CD8-positive, alpha-beta memory T cell (primary cell): Measurements from ENCODE around the gene MYBPHL. TPM values are rescaled to one million over a fixed set of nuclear protein-coding genes. Genes with fewer than 3 reads are reported as not detected.
A peak's percentile ranks its signal among the peaks of the same experiment; 100 is the strongest.

Experiments
- CTCF ChIA-PET: fragments of 350-600 bp; sonication (Branson Sonifier 250); formaldehyde crosslinking; loops from one replicate; lab custom pipeline; 2021; ENCODE audit warnings: antibody characterized with exemption; lab: Charles Lee
- POLR2A ChIA-PET: fragments of 350-600 bp; sonication (Branson Sonifier 250); formaldehyde crosslinking; loops from one replicate; lab custom pipeline; 2021; ENCODE audit warnings: antibody characterized with exemption; lab: Charles Lee
- DNase-seq, 5 donors: peaks; one replicate each; pipeline versions ENCODE4 v3.0.0 to v3.0.0-alpha.2; 2020 to 2022; ENCODE audit warnings: mixed read lengths in 1 of 5
- H3K27ac ChIP-seq: one replicate; pipeline ENCODE4 v1.7.0; 2013; ENCODE audit warnings: low read depth, mild to moderate bottlenecking, low read length, moderate library complexity
- H3K27me3 ChIP-seq: 2 replicates; pipeline ENCODE4 v1.7.0; 2013; ENCODE audit warnings: low read length, mild to moderate bottlenecking; ENCODE audit not compliant: insufficient read depth, poor library complexity, severe bottlenecking
- H3K36me3 ChIP-seq: 2 replicates; pipeline ENCODE4 v1.7.0; 2013; ENCODE audit warnings: mild to moderate bottlenecking, low read length, moderate library complexity; ENCODE audit not compliant: insufficient read depth
- H3K4me1 ChIP-seq: 2 replicates; pipeline ENCODE4 v1.7.0; 2013; ENCODE audit warnings: mild to moderate bottlenecking, low read length, moderate library complexity; ENCODE audit not compliant: insufficient read depth
- H3K4me3 ChIP-seq: 2 replicates; pipeline ENCODE4 v1.7.0; 2013; ENCODE audit warnings: mild to moderate bottlenecking, low read length
- H3K9me3 ChIP-seq: 2 replicates; pipeline ENCODE4 v1.7.0; 2013; ENCODE audit warnings: mild to moderate bottlenecking, low read length
- H3K27ac Mint-ChIP-seq, 8 donors: one replicate each; pipeline ENCODE4 v1.8.0; 2020 to 2021; ENCODE audit warnings: mixed read lengths in 8 of 8, mild to moderate bottlenecking in 6 of 8, inconsistent platforms in 3 of 8, moderate library complexity in 3 of 8
- H3K27me3 Mint-ChIP-seq, 2 donors: one replicate each; pipeline ENCODE4 v1.8.0; 2020 to 2021; ENCODE audit warnings: mixed read lengths in 2 of 2, mild to moderate bottlenecking in 1 of 2, moderate library complexity in 1 of 2
- H3K36me3 Mint-ChIP-seq, 3 donors: one replicate each; pipeline ENCODE4 v1.8.0; 2020 to 2021; ENCODE audit warnings: mixed read lengths in 3 of 3, inconsistent platforms in 1 of 3, mild to moderate bottlenecking in 1 of 3
- H3K4me1 Mint-ChIP-seq, 3 donors: one replicate each; pipeline ENCODE4 v1.8.0; 2020 to 2021; ENCODE audit warnings: mixed read lengths in 3 of 3, inconsistent platforms in 1 of 3, mild to moderate bottlenecking in 1 of 3
- H3K4me3 Mint-ChIP-seq, 7 donors: one replicate each; pipeline ENCODE4 v1.8.0; 2020 to 2021; ENCODE audit warnings: mixed read lengths in 7 of 7, mild to moderate bottlenecking in 6 of 7, moderate library complexity in 4 of 7, inconsistent platforms in 2 of 7
- H3K9me3 Mint-ChIP-seq, 5 donors: one replicate each; pipeline ENCODE4 v1.8.0; 2020 to 2022; ENCODE audit warnings: mixed read lengths in 5 of 5, mild to moderate bottlenecking in 3 of 5, moderate library complexity in 2 of 5, inconsistent platforms in 1 of 5
- polyA plus RNA-seq: library from polyadenylated mRNA; unstranded; fragments of 300-500 nt; fragmentation: Illumina TruSeq; gene quantifications from one replicate; pipeline ENCODE4 v1.2.3, GENCODE V29; 2021
- total RNA-seq, 2 experiments: library from RNA; stranded (reverse); gene quantifications; one replicate each; pipeline ENCODE4 v1.2.3, GENCODE V29; 2021

MYBPHL gene
- total and polyA plus RNA-seq, 3 experiments from 2014 or later: not detected

DNA sequence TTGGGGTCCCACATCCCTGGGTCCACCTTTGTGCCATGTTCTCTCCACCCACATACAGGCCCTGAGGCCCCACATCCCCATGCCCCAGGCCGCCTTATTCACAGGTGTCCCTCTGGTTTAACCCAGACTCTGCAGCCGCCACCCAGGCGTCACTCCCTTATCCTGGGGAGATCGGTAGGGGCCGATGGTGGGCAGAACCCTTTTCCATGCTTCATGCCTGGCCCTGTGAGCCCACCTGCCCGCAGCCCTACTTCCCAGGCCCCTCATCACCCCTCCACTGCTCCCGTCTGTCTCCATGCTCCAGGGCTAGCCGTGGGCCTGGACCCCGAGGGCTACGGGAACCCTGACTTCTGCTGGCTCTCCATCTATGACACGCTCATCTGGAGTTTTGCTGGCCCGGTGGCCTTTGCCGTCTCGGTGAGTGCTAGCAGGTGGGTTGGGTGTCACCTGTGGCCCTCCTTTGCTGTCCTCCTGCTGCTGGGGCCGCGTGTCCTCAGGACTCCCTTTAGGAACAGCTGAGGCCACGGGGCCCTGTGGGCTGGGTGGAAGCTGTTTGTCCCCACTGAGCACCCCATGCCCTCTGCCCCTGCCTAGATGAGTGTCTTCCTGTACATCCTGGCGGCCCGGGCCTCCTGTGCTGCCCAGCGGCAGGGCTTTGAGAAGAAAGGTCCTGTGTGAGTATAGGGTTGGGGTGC lies 36.0 kb downstream of the MYBPHL start:
- H3K4me1 Mint-ChIP-seq: no peaks in the 10 kb centered on the region
- DNase-seq: no peak
- H3K27ac ChIP-seq: no peak overlapping the region
- no peaks in the 10 kb centered on the region for H3K36me3 ChIP-seq
- CTCF ChIA-PET: no interaction called here
- H3K27ac Mint-ChIP-seq: peak overlapping the region in 1 of 8 donors; percentile 76
- H3K4me3 ChIP-seq: no peak overlapping the region
- peaks cover 0 to 2% (median 2%) of the 10 kb centered on the region in 3 donors for H3K36me3 Mint-ChIP-seq
- no peak overlapping the region for H3K4me3 Mint-ChIP-seq
- no peaks in the 10 kb centered on the region for H3K9me3 ChIP-seq
- H3K27me3 Mint-ChIP-seq: peaks cover 0 to 4% of the 10 kb centered on the region in 2 donors
- H3K27me3 ChIP-seq: no peaks in the 10 kb centered on the region
- POLR2A ChIA-PET: no interaction called here
- H3K4me1 ChIP-seq: no peaks in the 10 kb centered on the region
- H3K9me3 Mint-ChIP-seq: no peaks in the 10 kb centered on the region

GRCh38 chr1:109269981-109270622 lies 36.7 kb downstream of the MYBPHL start:
- H3K4me1 Mint-ChIP-seq: no peaks in the 10 kb centered on the region

GRCh38 chr1:109269212-109269980 lies 37.4 kb downstream of the MYBPHL start:
- no peak overlapping the region for H3K4me3 Mint-ChIP-seq
- no peaks in the 10 kb centered on the region for H3K9me3 ChIP-seq
- H3K27me3 Mint-ChIP-seq: peaks cover 0 to 4% of the 10 kb centered on the region in 2 donors
- H3K36me3 Mint-ChIP-seq: peaks cover 0 to 2% (median 2%) of the 10 kb centered on the region in 3 donors
- no peak overlapping the region for H3K27ac ChIP-seq
- no peaks in the 10 kb centered on the region for H3K27me3 ChIP-seq
- no peak overlapping the region for H3K27ac Mint-ChIP-seq
- no peak overlapping the region for H3K4me3 ChIP-seq
- no peaks in the 10 kb centered on the region for H3K4me1 Mint-ChIP-seq
- H3K36me3 ChIP-seq: no peaks in the 10 kb centered on the region
- DNase-seq: no peak
- H3K4me1 ChIP-seq: no peaks in the 10 kb centered on the region
- CTCF ChIA-PET: interaction anchor here (1.6 kb wide), 1 partner anchor 263 kb away, joined by 5 read pairs; no protein-coding TSS in a partner anchor
- POLR2A ChIA-PET: no interaction called here
- no peaks in the 10 kb centered on the region for H3K9me3 Mint-ChIP-seq

More at GRCh38 chr1:109269981-109270622, 36.7 kb downstream of the MYBPHL start:
- no peaks in the 10 kb centered on the region for H3K4me1 ChIP-seq
- Mint-ChIP-seq H3K27me3 (peaks cover 0 to 4% of the 10 kb centered on the region in 2 donors), H3K27ac (peak overlapping the region in 1 of 8 donors; percentile 82), H3K4me3 (no peak overlapping the region), H3K36me3 (peaks cover 0 to 2% (median 2%) of the 10 kb centered on the region in 3 donors), H3K9me3 (no peaks in the 10 kb centered on the region)
- no peaks in the 10 kb centered on the region for H3K36me3 ChIP-seq
- DNase-seq: no peak
- no peak overlapping the region for H3K27ac ChIP-seq
- H3K9me3 ChIP-seq: no peaks in the 10 kb centered on the region
- CTCF ChIA-PET: interaction anchor here (1.6 kb wide), 1 partner anchor 262 kb away, joined by 5 read pairs; no protein-coding TSS in a partner anchor
- no peaks in the 10 kb centered on the region for H3K27me3 ChIP-seq
- POLR2A ChIA-PET: no interaction called here
- no peak overlapping the region for H3K4me3 ChIP-seq

DNA sequence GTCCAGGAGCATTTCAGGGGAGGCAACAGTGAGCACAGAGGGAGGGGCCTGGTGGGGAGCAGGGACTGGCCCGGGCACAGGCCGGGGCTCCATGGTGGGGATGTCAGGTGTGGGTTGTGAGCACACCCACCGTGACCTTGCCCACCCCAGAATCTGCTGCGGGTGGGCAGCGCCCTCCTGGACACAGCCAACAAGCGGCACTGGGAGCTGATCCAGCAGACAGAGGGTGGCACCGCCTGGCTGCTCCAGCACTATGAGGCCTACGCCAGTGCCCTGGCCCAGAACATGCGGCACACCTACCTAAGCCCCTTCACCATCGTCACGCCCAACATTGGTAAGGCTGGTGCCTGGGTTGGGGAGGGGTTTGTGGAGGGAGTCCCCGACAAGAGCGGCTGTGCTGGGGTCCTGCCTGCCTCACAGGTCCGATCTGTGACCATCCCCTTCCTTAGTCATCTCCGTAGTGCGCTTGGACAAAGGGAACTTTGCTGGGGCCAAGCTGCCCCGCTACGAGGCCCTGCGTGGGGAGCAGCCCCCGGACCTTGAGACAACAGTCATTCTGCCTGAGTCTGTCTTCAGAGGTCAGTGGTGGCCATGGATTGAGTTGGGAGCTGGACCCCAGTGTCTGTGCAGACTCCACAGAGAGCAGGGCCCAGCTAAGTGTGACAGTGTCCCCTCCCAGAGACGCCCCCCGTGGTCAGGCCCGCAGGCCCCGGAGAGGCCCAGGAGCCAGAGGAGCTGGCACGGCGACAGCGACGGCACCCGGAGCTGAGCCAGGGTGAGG lies 38.2 kb downstream of the MYBPHL start:
- H3K36me3 Mint-ChIP-seq: peaks cover 0 to 2% (median 2%) of the 10 kb centered on the region in 3 donors
- Histone ChIP-seq H3K4me3 (no peak overlapping the region), H3K9me3 (no peaks in the 10 kb centered on the region), H3K4me1 (no peaks in the 10 kb centered on the region), H3K27ac (no peak overlapping the region), H3K27me3 (no peaks in the 10 kb centered on the region), H3K36me3 (no peaks in the 10 kb centered on the region)
- ChIA-PET POLR2A (no interaction called here), CTCF (interaction anchor here (1.6 kb wide), 1 partner anchor 264 kb away, joined by 5 read pairs; no protein-coding TSS in a partner anchor)
- DNase-seq: no peak
- peaks cover 0 to 1% (median 0%) of the 10 kb centered on the region in 3 donors for H3K4me1 Mint-ChIP-seq
- no peaks in the 10 kb centered on the region for H3K9me3 Mint-ChIP-seq
- no peak overlapping the region for H3K27ac Mint-ChIP-seq
- H3K4me3 Mint-ChIP-seq: no peak overlapping the region
- peaks cover 0 to 4% of the 10 kb centered on the region in 2 donors for H3K27me3 Mint-ChIP-seq

DNA sequence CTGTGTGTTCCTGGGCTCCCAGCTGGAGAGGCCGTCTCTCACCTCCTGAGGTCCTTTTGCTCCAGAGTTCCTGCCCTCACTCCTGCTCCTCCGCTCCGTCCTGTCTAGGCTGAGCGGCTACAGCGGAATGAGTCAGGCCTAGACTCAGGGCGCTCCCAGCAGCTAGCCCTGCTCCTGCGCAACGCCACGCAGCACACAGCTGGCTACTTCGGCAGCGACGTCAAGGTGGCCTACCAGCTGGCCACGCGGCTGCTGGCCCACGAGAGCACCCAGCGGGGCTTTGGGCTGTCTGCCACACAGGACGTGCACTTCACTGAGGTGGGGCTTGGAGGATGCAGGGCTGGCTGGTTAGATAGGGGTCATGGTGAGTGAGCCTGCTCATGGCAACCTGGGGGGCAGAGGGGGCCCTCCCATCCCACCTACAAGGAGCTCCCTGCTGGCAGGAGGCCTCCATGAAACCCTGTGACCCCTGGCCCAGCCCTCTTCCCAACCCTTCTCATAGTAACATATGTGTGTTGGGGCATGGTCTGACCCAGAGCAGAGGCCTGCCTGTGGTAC lies 39.0 kb downstream of the MYBPHL start:
- Mint-ChIP-seq H3K4me3 (no peak overlapping the region), H3K27me3 (peaks cover 0 to 4% of the 10 kb centered on the region in 2 donors), H3K4me1 (peaks cover 0 to 4% (median 2%) of the 10 kb centered on the region in 3 donors), H3K27ac (peak overlapping the region in 1 of 8 donors; percentile 64), H3K9me3 (no peaks in the 10 kb centered on the region), H3K36me3 (peaks cover 0 to 2% (median 2%) of the 10 kb centered on the region in 3 donors)
- Histone ChIP-seq H3K9me3 (no peaks in the 10 kb centered on the region), H3K4me3 (no peak overlapping the region), H3K27ac (no peak overlapping the region), H3K36me3 (no peaks in the 10 kb centered on the region), H3K27me3 (no peaks in the 10 kb centered on the region), H3K4me1 (no peaks in the 10 kb centered on the region)
- ChIA-PET POLR2A (no interaction called here), CTCF (no interaction called here)
- no peak for DNase-seq

- Mint-ChIP-seq H3K4me3 (no peak overlapping the region), H3K36me3 (peaks cover 0 to 2% (median 2%) of the 10 kb centered on the region in 3 donors), H3K4me1 (peaks cover 0 to 4% (median 2%) of the 10 kb centered on the region in 3 donors), H3K27me3 (peaks cover 0 to 4% of the 10 kb centered on the region in 2 donors), H3K27ac (no peak overlapping the region), H3K9me3 (no peaks in the 10 kb centered on the region)
- Histone ChIP-seq H3K36me3 (no peaks in the 10 kb centered on the region), H3K27me3 (no peaks in the 10 kb centered on the region), H3K9me3 (no peaks in the 10 kb centered on the region), H3K27ac (no peak overlapping the region), H3K4me1 (no peaks in the 10 kb centered on the region), H3K4me3 (no peak overlapping the region)
- ChIA-PET POLR2A (no interaction called here), CTCF (interaction anchor here (1.1 kb wide), 1 partner anchor 203 kb away, joined by 3 read pairs; no protein-coding TSS in a partner anchor)
- DNase-seq: no peak
Measured at GRCh38 chr1:109266965-109267364, 39.8 kb downstream of the MYBPHL start.

DNA sequence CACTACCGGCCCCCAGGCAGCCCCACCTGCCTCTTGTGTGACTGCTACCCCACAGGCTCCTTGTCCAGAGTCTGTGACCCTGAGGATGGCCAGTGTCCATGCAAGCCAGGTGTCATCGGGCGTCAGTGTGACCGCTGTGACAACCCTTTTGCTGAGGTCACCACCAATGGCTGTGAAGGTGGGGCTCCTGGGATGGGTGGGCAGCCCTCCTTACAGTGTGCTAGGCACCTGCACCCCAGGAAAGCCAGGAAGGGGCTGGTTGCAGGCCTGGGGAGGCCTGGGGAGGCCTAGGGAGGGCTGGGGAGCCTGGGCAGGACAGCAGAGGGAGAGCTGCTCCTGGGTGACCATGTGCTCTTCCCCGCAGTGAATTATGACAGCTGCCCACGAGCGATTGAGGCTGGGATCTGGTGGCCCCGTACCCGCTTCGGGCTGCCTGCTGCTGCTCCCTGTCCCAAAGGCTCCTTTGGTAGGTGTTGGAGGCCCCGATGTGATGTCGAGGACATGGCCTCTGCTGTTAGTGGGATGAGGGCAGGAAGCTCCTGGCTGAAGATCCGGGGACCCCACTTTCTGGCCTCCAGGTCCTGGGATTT lies 41.0 kb downstream of the MYBPHL start:
- no peak for DNase-seq
- H3K9me3 Mint-ChIP-seq: no peaks in the 10 kb centered on the region
- peak overlapping the region in 1 of 8 donors; percentile 24 for H3K27ac Mint-ChIP-seq
- Histone ChIP-seq H3K4me3 (no peak overlapping the region), H3K27ac (no peak overlapping the region), H3K4me1 (no peaks in the 10 kb centered on the region), H3K36me3 (no peaks in the 10 kb centered on the region), H3K27me3 (no peaks in the 10 kb centered on the region), H3K9me3 (no peaks in the 10 kb centered on the region)
- CTCF ChIA-PET: interaction anchor here (2.0 to 2.8 kb wide), 2 partner anchors 136 to 267 kb away, joined by 4 to 13 read pairs; no protein-coding TSS in a partner anchor
- peaks cover 0 to 2% (median 2%) of the 10 kb centered on the region in 3 donors for H3K36me3 Mint-ChIP-seq
- no peak overlapping the region for H3K4me3 Mint-ChIP-seq
- peaks cover 0 to 4% of the 10 kb centered on the region in 2 donors for H3K27me3 Mint-ChIP-seq
- H3K4me1 Mint-ChIP-seq: peaks cover 0 to 4% (median 2%) of the 10 kb centered on the region in 3 donors
- POLR2A ChIA-PET: no interaction called here
